BJ (cell line): Measurements from ENCODE around the gene SLC39A13. TPM values are rescaled to one million over a fixed set of nuclear protein-coding genes. Genes with fewer than 3 reads are reported as not detected.

Experiments
- CTCF ChIA-PET: fragments of 350-600 bp; formaldehyde crosslinking; extraction: SDS; loops from one replicate; lab custom pipeline; 2021; ENCODE audit warnings: antibody characterized with exemption, inconsistent platforms; lab: Yijun Ruan, JAX
- POLR2A ChIA-PET: fragments of 300-600 bp; sonication (Branson Sonifier 250); formaldehyde crosslinking; extraction: SDS; loops from one replicate; lab custom pipeline; 2021; ENCODE audit warnings: antibody characterized with exemption; lab: Charles Lee
- DNase-seq: peaks from one replicate; pipeline ENCODE4 v3.0.0-alpha.2; 2011; ENCODE audit warnings: low read depth
- H3K27me3 ChIP-seq: 2 replicates; pipeline ENCODE4 v1.6.0; 2011; ENCODE audit warnings: low read length; ENCODE audit not compliant: control insufficient read depth, insufficient read depth
- H3K36me3 ChIP-seq: 2 replicates; pipeline ENCODE4 v1.5.1; 2011; ENCODE audit warnings: low read length; ENCODE audit not compliant: control insufficient read depth, insufficient read depth
- H3K4me3 ChIP-seq: 2 replicates; pipeline ENCODE4 v1.5.1; 2011; ENCODE audit warnings: low read depth, mild to moderate bottlenecking, control low read depth, low read length
- polyA plus RNA-seq: library from polyadenylated mRNA; depleted of rRNA; stranded (reverse); fragments of >200 nt; gene quantifications from 2 replicates; pipeline ENCODE4 v1.2.3, GENCODE V29; 2011
- TF ChIP-seq, protein P1 (sequence below): IDR thresholded peaks from 2 replicates; pipeline ENCODE4 v1.5.1; 2011; ENCODE audit warnings: low read depth, mild to moderate bottlenecking, control low read depth, inconsistent platforms, low read length, moderate library complexity; ENCODE audit not compliant: insufficient read depth

The SLC39A13 gene
- polyA plus RNA-seq, 1 experiment = 108 TPM

DNA sequence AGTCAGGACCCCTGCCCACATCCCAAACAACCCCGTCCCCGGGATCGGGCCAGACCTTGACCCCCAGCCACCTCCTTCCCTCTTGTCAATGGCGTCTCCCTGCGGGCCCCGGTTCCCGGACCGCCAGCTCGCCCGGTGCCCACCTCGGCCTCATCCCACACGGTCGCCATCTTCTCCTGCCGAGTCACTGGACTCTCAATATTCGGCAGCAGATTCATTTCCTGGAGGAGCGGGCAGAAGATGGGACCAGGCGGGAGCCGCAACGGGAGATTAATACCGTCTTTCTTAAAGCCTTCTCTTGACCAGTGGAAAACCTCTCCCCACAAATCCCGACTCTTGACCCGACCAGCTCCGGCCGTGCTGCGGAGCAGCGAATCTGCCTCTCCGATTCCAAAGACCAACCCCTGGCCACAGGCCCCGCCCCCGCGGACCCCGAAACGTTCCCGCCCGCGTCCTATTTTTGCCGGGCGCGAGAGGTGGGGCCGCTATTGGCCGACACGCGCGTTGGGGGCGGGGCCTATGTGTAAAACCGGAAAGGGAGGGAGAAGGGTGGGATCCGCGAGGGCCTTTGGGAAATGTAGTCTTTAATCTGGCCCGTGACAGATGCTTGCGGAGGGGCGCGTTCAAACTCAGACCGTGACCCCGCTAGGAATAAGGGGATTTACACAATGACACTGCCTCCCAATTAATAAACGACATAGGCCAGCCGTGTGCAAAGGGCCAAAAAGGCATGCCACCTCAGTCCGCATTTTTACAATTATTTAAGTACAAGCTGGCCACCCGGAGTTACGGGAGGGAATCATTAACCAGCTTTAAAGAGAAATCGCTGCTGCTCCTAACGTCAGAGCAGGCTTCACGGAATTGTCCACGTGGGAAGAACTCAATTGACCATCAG lies 17.9 kb downstream of the SLC39A13 start, which contains the start of gene PSMC3:
Gene PSMC3 (minus strand): TSS at position 378 of the 895 bp plus-strand sequence. CDS start 160 bp downstream, at position 218.
- Histone ChIP-seq H3K36me3 (peaks cover 22% of the 10 kb centered on the region), H3K4me3 (peak within 1 kb of the TSS; percentile 82), H3K27me3 (no peaks in the 10 kb centered on the region)
- TF ChIP-seq, protein P1, sequence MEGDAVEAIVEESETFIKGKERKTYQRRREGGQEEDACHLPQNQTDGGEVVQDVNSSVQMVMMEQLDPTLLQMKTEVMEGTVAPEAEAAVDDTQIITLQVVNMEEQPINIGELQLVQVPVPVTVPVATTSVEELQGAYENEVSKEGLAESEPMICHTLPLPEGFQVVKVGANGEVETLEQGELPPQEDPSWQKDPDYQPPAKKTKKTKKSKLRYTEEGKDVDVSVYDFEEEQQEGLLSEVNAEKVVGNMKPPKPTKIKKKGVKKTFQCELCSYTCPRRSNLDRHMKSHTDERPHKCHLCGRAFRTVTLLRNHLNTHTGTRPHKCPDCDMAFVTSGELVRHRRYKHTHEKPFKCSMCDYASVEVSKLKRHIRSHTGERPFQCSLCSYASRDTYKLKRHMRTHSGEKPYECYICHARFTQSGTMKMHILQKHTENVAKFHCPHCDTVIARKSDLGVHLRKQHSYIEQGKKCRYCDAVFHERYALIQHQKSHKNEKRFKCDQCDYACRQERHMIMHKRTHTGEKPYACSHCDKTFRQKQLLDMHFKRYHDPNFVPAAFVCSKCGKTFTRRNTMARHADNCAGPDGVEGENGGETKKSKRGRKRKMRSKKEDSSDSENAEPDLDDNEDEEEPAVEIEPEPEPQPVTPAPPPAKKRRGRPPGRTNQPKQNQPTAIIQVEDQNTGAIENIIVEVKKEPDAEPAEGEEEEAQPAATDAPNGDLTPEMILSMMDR = no peak
- POLR2A ChIA-PET = no interaction called here
- CTCF ChIA-PET = interaction anchor here (1.0 to 2.8 kb wide), 6 partner anchors 9 to 52 kb away, joined by 3 to 15 read pairs (median 4); no protein-coding TSS in a partner anchor
- peak; percentile 64 for DNase-seq

DNA sequence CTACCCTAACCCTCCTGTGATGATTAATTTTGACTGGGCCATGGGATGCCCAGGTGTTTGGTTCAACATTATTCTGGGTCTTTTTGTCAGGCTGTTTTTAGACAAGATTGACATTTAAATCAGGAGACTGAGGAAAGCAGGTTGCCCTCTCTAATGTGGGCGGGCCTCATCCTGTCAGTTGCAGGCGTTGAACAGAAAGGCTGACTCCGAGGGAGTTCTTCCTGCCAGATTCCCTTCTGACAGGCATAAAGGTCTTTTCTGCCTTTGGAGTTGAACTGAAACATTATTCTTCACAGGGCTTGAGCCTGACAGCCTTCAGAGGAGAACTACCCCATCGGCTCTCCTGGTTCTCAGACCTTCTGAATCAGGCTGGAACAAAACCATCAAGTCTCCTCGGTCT lies 22.1 kb downstream of the SLC39A13 start:
- POLR2A ChIA-PET = no interaction called here
- CTCF ChIA-PET = no interaction called here
- Histone ChIP-seq H3K36me3 (no peaks in the 10 kb centered on the region), H3K27me3 (no peaks in the 10 kb centered on the region), H3K4me3 (no peak overlapping the region)
- TF ChIP-seq, protein P1 = no peak
- DNase-seq = no peak

GRCh38 chr11:47431356-47432083 lies 23.1 kb downstream of the SLC39A13 start:
- Histone ChIP-seq H3K27me3 (no peaks in the 10 kb centered on the region), H3K36me3 (no peaks in the 10 kb centered on the region), H3K4me3 (no peak overlapping the region)
- DNase-seq = no peak
- ChIA-PET POLR2A (no interaction called here), CTCF (no interaction called here)
- TF ChIP-seq, protein P1 = no peak

GRCh38 chr11:47433157-47433556 lies 24.8 kb downstream of the SLC39A13 start:
- ChIA-PET CTCF (interaction anchor here (1.5 kb wide), 1 partner anchor 24 kb away, joined by 3 read pairs; the partner anchor contains the start of gene SLC39A13), POLR2A (no interaction called here)
- no peaks in the 10 kb centered on the region for H3K36me3 ChIP-seq
- TF ChIP-seq, protein P1 = no peak
- no peak overlapping the region for H3K4me3 ChIP-seq
- no peaks in the 10 kb centered on the region for H3K27me3 ChIP-seq
- DNase-seq = peak; percentile 46
